Measurements from ENCODE around the gene ARL6IP5. TPM values are rescaled to one million over a fixed set of nuclear protein-coding genes. Genes with fewer than 3 reads are reported as not detected.

The ARL6IP5 gene
- total RNA-seq, 1 experiment from 2014 or later: 41.5 TPM

- no peak for DNase-seq (ENCODE audit: low read depth, low spot score)
- intact Hi-C loops (cut with micrococcal nuclease; ENCODE audit: unreplicated experiment) (no loop called here), in situ Hi-C loops (cut with HindIII; ENCODE audit: low pct_unique_long_range_greater_than_20kb, low sequenced_read_pairs) (no loop called here)
- H3K27ac ChIP-seq (ENCODE audit: low read length): no peak overlapping the region
- no peaks in the 10 kb centered on the region for H3K4me1 ChIP-seq (ENCODE audit: control insufficient read depth, insufficient read depth, low read length)
- ATAC-seq: no peak
- H3K4me3 ChIP-seq (ENCODE audit: low read depth in 2 of 2, low read length in 2 of 2): no peak overlapping the region
- BruUV-seq (replicated peaks): no TSS peak
- TF ChIP-seq TCF7L2 (IDR thresholded peaks at IDR 0.05; ENCODE audit: low read depth, low read length) (no peak), POLR2AphosphoS5 (IDR thresholded peaks at IDR 0.05; ENCODE audit: low read depth, low read length) (no peak), REST (IDR thresholded peaks at IDR 0.05; ENCODE audit: insufficient read depth in 1 of 2, low read depth in 2 of 2, low read length in 1 of 2) (no peak), SIN3A (IDR thresholded peaks at IDR 0.05; ENCODE audit: borderline replicate concordance, insufficient read depth, low read depth, low read length) (no peak)
- TF ChIP-seq, protein P1, sequence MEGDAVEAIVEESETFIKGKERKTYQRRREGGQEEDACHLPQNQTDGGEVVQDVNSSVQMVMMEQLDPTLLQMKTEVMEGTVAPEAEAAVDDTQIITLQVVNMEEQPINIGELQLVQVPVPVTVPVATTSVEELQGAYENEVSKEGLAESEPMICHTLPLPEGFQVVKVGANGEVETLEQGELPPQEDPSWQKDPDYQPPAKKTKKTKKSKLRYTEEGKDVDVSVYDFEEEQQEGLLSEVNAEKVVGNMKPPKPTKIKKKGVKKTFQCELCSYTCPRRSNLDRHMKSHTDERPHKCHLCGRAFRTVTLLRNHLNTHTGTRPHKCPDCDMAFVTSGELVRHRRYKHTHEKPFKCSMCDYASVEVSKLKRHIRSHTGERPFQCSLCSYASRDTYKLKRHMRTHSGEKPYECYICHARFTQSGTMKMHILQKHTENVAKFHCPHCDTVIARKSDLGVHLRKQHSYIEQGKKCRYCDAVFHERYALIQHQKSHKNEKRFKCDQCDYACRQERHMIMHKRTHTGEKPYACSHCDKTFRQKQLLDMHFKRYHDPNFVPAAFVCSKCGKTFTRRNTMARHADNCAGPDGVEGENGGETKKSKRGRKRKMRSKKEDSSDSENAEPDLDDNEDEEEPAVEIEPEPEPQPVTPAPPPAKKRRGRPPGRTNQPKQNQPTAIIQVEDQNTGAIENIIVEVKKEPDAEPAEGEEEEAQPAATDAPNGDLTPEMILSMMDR (IDR thresholded peaks at IDR 0.05): no peak
- peaks cover 6% of the 10 kb centered on the region for H3K36me3 ChIP-seq (ENCODE audit: control insufficient read depth, insufficient read depth, low read length)
- CTCF ChIA-PET: no interaction called here
- POLR2A ChIA-PET: no interaction called here
- no peaks in the 10 kb centered on the region for H3K27me3 ChIP-seq (ENCODE audit: control insufficient read depth, insufficient read depth, low read length)
- no peaks in the 10 kb centered on the region for H3K9me3 ChIP-seq (ENCODE audit: control insufficient read depth, insufficient read depth, low read depth, low read length)
Observed at GRCh38 chr3:69066121-69066520, 18.6 kb upstream of the ARL6IP5 start.

GRCh38 chr3:69072928-69073327, 11.8 kb upstream of the ARL6IP5 start:
- TF ChIP-seq REST (IDR thresholded peaks at IDR 0.05; ENCODE audit: insufficient read depth in 1 of 2, low read depth in 2 of 2, low read length in 1 of 2) (no peak), POLR2AphosphoS5 (IDR thresholded peaks at IDR 0.05; ENCODE audit: low read depth, low read length) (no peak), SIN3A (IDR thresholded peaks at IDR 0.05; ENCODE audit: borderline replicate concordance, insufficient read depth, low read depth, low read length) (no peak), TCF7L2 (IDR thresholded peaks at IDR 0.05; ENCODE audit: low read depth, low read length) (no peak)
- TF ChIP-seq, protein P1 (IDR thresholded peaks at IDR 0.05): no peak
- intact Hi-C loops (cut with micrococcal nuclease; ENCODE audit: unreplicated experiment): no loop called here
- Histone ChIP-seq H3K4me3 (ENCODE audit: low read depth in 2 of 2, low read length in 2 of 2) (no peak overlapping the region), H3K9me3 (ENCODE audit: control insufficient read depth, insufficient read depth, low read depth, low read length) (no peaks in the 10 kb centered on the region), H3K36me3 (ENCODE audit: control insufficient read depth, insufficient read depth, low read length) (peaks cover 2% of the 10 kb centered on the region; the same call in 1 of the 2 replicates), H3K27me3 (ENCODE audit: control insufficient read depth, insufficient read depth, low read length) (no peaks in the 10 kb centered on the region), H3K4me1 (ENCODE audit: control insufficient read depth, insufficient read depth, low read length) (no peaks in the 10 kb centered on the region), H3K27ac (ENCODE audit: low read length) (no peak overlapping the region)
- ATAC-seq (no peak), DNase-seq (ENCODE audit: low read depth, low spot score) (no peak)
- ChIA-PET CTCF (no interaction called here), POLR2A (no interaction called here)
- in situ Hi-C loops (cut with HindIII; ENCODE audit: low pct_unique_long_range_greater_than_20kb, low sequenced_read_pairs): no loop called here
- no TSS peak for BruUV-seq (replicated peaks)

Measured in Panc1 (cell line).